ENCODE data around the gene ZBTB20.
"Not testable (repeated sequence)": the region's sequence is repeated elsewhere in the genome, so short reads cannot be mapped to it uniquely, and the experiment has no call there.

ZBTB20 gene

DNA sequence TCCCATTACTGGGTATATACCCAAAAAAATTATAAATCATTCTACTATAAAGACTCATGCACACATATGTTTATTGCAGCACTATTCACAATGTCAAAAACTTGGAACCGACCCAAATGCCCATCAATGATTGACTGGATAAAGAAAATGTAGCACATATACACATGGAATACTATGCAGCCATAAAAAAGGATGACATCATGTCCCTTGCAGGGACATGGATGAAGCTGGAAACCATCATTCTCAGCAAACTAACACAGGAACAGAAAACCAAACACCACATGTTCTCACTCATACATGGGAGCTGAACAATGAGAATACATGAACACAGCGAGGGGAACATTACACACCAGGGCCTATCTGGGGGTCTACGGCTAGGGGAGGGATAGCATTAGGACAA lies 467.3 kb downstream of the ZBTB20 start:
- H3K4me1 Mint-ChIP-seq; H3K36me3 Mint-ChIP-seq (ENCODE audit: insufficient read depth); H3K27me3 Mint-ChIP-seq; H3K27ac Mint-ChIP-seq (ENCODE audit: low read depth); H3K4me3 Mint-ChIP-seq; H3K9me3 Mint-ChIP-seq; ATAC-seq (replicated peaks; ENCODE audit: extremely low read depth, poor library complexity, severe bottlenecking); DNase-seq (ENCODE audit: low spot score in 2 of 2): not testable (repeated sequence)

DNA sequence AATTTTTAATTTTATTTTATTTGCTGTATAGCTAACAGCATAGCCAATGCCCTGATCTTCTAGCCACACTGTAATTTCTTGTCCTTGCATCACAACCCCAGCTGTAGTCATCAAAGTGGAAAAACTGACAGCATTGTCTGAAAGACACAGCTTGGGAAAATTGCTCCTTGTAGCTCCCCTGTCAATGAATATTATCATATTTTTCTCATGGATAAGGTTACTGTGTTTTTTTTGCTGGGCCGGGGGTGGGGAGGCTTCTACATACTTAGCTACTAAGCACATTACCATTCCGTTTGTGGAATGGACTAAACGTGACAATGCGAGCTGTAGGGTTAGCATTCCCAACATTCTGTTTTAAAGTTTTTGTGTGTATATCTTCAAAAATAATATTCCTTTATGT lies 472.0 kb downstream of the ZBTB20 start:
- Mint-ChIP-seq H3K9me3 (no peaks in the 10 kb centered on the region), H3K4me3 (no peak overlapping the region), H3K36me3 (ENCODE audit: insufficient read depth) (no peaks in the 10 kb centered on the region), H3K27ac (ENCODE audit: low read depth) (no peak overlapping the region), H3K4me1 (no peaks in the 10 kb centered on the region), H3K27me3 (no peaks in the 10 kb centered on the region)
- no peak for DNase-seq (ENCODE audit: low spot score in 2 of 2)
- ATAC-seq (replicated peaks; ENCODE audit: extremely low read depth, poor library complexity, severe bottlenecking): no peak

DNA sequence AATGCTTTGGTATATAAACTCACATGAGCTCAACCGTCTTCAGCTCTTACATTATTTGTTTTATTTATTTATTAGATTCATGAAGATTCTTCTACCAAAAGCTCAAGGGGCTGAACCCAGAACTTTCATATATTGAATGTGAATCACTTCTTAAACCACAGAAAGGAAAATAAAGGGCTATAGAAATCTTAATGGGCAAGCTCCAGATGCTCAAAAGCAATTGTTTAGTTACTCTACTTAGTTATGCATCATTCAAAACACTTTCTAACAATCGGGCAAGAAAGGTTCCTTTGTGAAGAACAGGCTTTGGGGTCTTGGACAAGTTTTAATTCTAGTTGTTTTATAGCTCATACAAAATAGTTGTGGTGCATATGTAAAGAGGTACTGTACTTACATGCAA lies 473.1 kb downstream of the ZBTB20 start:
- Mint-ChIP-seq H3K9me3 (no peaks in the 10 kb centered on the region), H3K36me3 (ENCODE audit: insufficient read depth) (no peaks in the 10 kb centered on the region), H3K4me3 (no peak overlapping the region), H3K27ac (ENCODE audit: low read depth) (no peak overlapping the region), H3K4me1 (no peaks in the 10 kb centered on the region), H3K27me3 (no peaks in the 10 kb centered on the region)
- no peak for ATAC-seq (replicated peaks; ENCODE audit: extremely low read depth, poor library complexity, severe bottlenecking)
- no peak for DNase-seq (ENCODE audit: low spot score in 2 of 2)

DNA sequence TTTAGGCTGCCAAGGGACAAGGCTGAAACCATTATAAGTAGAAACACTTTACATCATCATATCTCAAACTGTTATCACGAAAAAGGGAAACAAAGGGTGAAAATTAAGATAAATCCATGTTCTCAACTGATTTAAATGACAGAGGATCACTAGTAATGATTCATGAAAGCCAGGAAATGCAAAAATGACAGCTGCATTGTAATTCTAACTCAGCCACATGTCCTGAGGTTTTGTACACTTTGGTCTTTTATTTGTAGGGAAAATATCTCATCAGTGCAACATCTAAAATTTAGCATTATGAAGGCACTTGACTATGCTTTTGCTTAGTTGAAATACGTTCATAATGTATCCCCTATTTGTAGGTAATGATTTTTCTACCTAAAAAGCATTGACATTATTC lies 473.6 kb downstream of the ZBTB20 start:
- no peaks in the 10 kb centered on the region for H3K27me3 Mint-ChIP-seq
- H3K9me3 Mint-ChIP-seq: no peaks in the 10 kb centered on the region
- ATAC-seq (replicated peaks; ENCODE audit: extremely low read depth, poor library complexity, severe bottlenecking) (no peak), DNase-seq (ENCODE audit: low spot score in 2 of 2) (no peak)
- no peaks in the 10 kb centered on the region for H3K4me1 Mint-ChIP-seq
- no peak overlapping the region for H3K27ac Mint-ChIP-seq (ENCODE audit: low read depth)
- no peaks in the 10 kb centered on the region for H3K36me3 Mint-ChIP-seq (ENCODE audit: insufficient read depth)
- no peak overlapping the region for H3K4me3 Mint-ChIP-seq

DNA sequence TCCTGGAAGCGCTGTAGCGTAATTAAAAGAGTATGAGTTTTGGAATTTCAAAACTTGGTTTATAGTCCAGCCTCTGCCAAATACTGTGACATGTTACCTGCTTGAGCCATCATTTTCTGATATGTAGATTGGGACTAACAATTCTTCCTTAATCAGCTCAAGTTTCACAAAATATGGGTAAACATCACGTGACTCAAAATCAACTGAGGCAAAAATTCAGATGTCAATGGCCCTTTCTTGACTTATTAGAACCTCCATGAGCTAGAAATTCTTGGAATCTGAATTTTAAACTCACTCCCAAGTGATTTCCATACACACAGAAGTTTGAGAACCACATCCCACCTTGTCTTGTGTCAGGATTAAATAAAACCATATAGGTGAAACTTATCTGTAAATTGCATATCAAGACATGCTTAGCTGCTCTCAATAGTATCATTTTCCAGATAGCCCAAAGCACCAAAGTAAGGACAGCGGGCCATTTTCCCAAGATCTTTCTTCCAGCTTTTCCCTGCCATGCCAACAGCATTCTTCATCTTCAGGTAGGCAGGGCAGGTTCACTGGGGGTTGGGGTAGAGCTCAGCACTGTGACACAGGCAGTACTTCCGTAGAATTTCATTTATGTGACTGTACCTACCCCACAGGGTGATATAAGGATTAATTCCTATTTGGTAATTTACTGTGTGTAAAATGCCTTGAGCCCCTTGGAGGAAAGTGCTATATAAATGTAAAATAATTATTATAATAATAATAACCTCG lies 474.2 kb downstream of the ZBTB20 start:
- ATAC-seq (replicated peaks; ENCODE audit: extremely low read depth, poor library complexity, severe bottlenecking) (no peak), DNase-seq (ENCODE audit: low spot score in 2 of 2) (no peak)
- no peak overlapping the region for H3K4me3 Mint-ChIP-seq
- H3K36me3 Mint-ChIP-seq (ENCODE audit: insufficient read depth): no peaks in the 10 kb centered on the region
- no peaks in the 10 kb centered on the region for H3K9me3 Mint-ChIP-seq
- no peaks in the 10 kb centered on the region for H3K27me3 Mint-ChIP-seq
- H3K27ac Mint-ChIP-seq (ENCODE audit: low read depth): no peak overlapping the region
- H3K4me1 Mint-ChIP-seq: no peaks in the 10 kb centered on the region

DNA sequence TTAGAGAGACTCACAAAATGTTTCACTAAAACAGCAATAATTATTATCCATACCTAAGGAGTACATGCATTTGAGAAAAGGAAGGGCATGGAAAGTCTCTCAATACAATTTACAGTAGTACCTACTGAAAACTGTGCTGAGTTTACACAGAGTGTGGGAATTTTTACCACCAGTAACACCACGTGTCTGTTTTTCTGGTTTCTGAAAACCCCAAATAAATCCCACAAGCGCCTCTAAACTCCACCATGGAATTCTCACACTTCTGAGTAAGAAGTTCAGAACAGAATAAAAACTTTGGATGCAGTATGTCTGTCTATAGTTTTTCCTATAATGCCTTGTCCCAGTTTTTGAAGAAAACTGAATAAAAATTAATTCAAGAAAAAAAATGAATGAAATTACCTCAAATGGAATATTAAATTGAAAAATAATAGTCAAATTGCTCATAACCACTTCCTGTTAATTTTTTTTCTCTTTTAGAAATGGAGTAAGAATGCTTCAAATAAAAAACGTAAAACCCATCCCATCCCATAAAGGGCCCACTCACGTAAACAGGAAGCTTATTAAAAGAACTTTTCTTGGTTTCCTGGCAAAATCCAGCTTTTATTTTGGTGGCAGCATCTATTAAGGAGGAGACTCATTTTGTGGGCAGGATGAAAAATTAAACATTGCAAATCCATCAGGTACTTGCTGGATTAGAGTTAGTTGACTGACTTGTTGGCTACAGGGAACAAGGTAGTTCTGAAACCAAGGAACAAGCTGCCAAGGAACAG lies 475.2 kb downstream of the ZBTB20 start:
- H3K27ac Mint-ChIP-seq (ENCODE audit: low read depth): no peak overlapping the region
- ATAC-seq (replicated peaks; ENCODE audit: extremely low read depth, poor library complexity, severe bottlenecking): no peak

DNA sequence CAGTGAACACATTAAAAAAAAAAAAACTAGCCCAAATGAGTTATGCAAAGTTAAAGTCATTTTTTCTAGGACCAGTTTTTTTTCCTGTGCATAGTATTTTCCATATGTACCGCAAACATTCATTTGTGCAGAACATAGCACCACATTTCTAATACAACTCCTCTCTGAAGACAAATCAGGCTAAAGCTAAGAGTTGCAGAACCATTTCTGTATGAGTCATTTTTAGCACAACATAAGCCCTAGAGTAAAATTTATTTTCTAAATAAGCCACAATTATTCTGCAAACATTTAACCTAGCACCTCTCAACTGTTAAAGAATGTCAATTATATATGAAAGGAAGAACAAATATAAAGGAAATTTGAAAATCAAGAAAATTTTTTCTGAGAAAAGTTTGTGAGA lies 477.5 kb downstream of the ZBTB20 start:
- no peak for DNase-seq (ENCODE audit: low spot score in 2 of 2)
- ATAC-seq (replicated peaks; ENCODE audit: extremely low read depth, poor library complexity, severe bottlenecking): no peak
- H3K4me3 Mint-ChIP-seq: no peak overlapping the region
- no peaks in the 10 kb centered on the region for H3K9me3 Mint-ChIP-seq
- no peak overlapping the region for H3K27ac Mint-ChIP-seq (ENCODE audit: low read depth)
- no peaks in the 10 kb centered on the region for H3K36me3 Mint-ChIP-seq (ENCODE audit: insufficient read depth)
- H3K4me1 Mint-ChIP-seq: peaks cover 5% of the 10 kb centered on the region
- no peaks in the 10 kb centered on the region for H3K27me3 Mint-ChIP-seq

More for the DNA sequence above, 475.2 kb downstream of the ZBTB20 start:
- no peak for DNase-seq (ENCODE audit: low spot score in 2 of 2)
- no peaks in the 10 kb centered on the region for H3K4me1 Mint-ChIP-seq
- no peaks in the 10 kb centered on the region for H3K36me3 Mint-ChIP-seq (ENCODE audit: insufficient read depth)
- H3K27me3 Mint-ChIP-seq: no peaks in the 10 kb centered on the region
- H3K9me3 Mint-ChIP-seq: no peaks in the 10 kb centered on the region
- H3K4me3 Mint-ChIP-seq: no peak overlapping the region

DNA sequence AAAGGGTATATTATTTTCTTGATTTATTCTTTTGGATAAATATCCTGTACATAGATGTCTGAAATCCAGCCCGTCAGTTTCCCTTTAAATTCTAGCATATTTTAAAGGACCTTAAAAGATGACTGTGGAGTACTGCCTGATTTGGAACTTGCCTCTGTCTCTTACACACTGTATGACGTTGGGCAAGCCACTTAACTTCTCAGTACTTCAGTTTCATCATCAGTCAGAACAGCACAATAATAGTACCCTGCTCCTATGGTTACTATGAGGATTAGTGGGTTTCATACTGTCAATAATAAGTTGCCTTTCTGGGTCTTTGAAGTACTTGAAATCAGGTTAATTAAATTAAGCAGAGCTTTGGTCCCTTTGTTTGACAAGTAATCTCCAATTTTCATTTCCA lies 479.0 kb downstream of the ZBTB20 start:
- ATAC-seq (replicated peaks; ENCODE audit: extremely low read depth, poor library complexity, severe bottlenecking) (no peak), DNase-seq (ENCODE audit: low spot score in 2 of 2) (no peak)
- Mint-ChIP-seq H3K4me1 (peaks cover 5% of the 10 kb centered on the region), H3K36me3 (ENCODE audit: insufficient read depth) (no peaks in the 10 kb centered on the region), H3K27me3 (no peaks in the 10 kb centered on the region), H3K9me3 (no peaks in the 10 kb centered on the region), H3K4me3 (no peak overlapping the region), H3K27ac (ENCODE audit: low read depth) (no peak overlapping the region)

DNA sequence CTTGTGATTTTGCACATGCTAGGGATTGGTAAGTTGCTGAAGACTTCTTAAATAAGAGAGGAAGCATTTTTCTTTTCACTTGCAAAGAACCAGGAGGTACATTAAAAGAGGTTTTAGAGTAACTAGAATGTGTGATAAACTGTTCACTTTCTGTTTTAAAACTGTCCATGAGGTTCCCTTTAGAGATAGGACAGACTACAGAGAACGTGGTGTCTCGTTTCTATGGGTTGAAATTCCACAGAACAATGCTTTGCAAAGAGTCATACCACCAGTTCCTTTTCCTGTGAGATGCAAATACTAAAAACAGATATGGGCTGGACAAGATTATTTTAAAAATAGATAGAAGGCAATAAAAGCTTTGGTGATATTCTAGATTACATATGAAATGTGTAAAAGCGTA lies 480.5 kb downstream of the ZBTB20 start:
- no peak for ATAC-seq (replicated peaks; ENCODE audit: extremely low read depth, poor library complexity, severe bottlenecking)
- H3K36me3 Mint-ChIP-seq (ENCODE audit: insufficient read depth): no peaks in the 10 kb centered on the region
- no peaks in the 10 kb centered on the region for H3K9me3 Mint-ChIP-seq
- no peaks in the 10 kb centered on the region for H3K27me3 Mint-ChIP-seq
- DNase-seq (ENCODE audit: low spot score in 2 of 2): no peak
- H3K4me3 Mint-ChIP-seq: no peak overlapping the region
- H3K27ac Mint-ChIP-seq (ENCODE audit: low read depth): no peak overlapping the region
- peaks cover 5% of the 10 kb centered on the region for H3K4me1 Mint-ChIP-seq

DNA sequence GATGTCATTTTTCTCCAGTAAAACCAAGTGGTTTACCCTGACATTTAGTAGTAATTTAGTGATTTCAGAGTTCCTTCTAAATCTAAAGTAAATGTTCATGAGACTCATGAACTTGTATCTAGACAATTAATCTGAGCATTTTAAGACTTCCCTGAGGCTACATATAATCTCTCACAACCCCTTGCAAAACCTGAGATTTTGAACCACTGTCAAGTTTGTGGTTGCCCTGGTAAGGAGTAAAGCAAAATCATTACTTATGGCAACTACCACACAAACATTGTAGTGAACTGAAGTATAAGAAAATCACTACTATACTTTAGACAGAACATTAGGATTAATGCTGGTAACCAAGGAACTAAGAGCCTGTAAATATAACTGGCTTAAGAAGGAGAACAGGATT lies 483.1 kb downstream of the ZBTB20 start:
- Mint-ChIP-seq H3K4me1 (peaks cover 5% of the 10 kb centered on the region), H3K9me3 (no peaks in the 10 kb centered on the region), H3K27ac (ENCODE audit: low read depth) (no peak overlapping the region), H3K4me3 (no peak overlapping the region), H3K27me3 (no peaks in the 10 kb centered on the region), H3K36me3 (ENCODE audit: insufficient read depth) (peaks cover 2% of the 10 kb centered on the region)
- no peak for ATAC-seq (replicated peaks; ENCODE audit: extremely low read depth, poor library complexity, severe bottlenecking)
- no peak for DNase-seq (ENCODE audit: low spot score in 2 of 2)

DNA sequence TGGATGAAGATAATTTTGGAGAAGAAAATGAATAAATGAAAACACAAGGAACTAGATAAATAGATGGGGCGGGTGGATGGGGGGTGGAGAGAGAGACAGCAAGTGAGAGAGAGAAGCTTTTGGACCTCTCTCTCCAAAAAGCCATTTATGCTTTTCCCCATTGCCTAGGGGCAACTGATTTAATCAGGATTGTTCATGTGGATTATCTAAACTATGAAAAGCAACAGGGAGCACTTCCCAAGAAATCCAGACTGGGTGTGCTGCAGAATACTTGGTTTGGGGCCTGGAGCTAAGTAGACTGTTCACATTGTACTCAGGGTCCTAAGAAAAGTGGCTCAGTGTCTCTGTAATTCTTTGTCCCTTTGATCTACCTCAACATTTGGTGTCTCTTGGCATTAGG lies 486.3 kb downstream of the ZBTB20 start:
- H3K9me3 Mint-ChIP-seq: no peaks in the 10 kb centered on the region
- H3K4me1 Mint-ChIP-seq: peaks cover under 1% of the 10 kb centered on the region
- DNase-seq (ENCODE audit: low spot score in 2 of 2): no peak
- no peaks in the 10 kb centered on the region for H3K27me3 Mint-ChIP-seq
- peaks cover 2% of the 10 kb centered on the region for H3K36me3 Mint-ChIP-seq (ENCODE audit: insufficient read depth)
- no peak overlapping the region for H3K4me3 Mint-ChIP-seq
- H3K27ac Mint-ChIP-seq (ENCODE audit: low read depth): no peak overlapping the region
- ATAC-seq (replicated peaks; ENCODE audit: extremely low read depth, poor library complexity, severe bottlenecking): no peak

DNA sequence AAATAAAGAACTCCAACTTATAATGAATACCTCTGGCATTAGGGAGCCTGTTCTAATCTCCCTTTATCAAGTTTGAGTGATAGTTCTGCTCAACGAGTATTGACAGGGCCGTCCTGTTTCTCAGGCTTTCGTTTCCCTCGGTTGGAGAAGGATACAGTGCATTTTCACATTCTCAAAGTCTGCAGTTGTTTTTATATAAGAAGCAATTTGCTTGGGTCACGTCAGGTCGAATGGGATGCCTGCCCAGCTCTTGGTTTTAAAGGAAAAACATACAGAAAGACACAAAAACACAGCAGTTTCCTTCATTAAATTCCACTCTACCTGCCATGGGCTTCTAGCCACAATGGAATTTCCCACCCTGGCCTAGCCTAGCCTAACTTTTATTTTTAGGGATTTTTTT lies 487.0 kb downstream of the ZBTB20 start:
- Mint-ChIP-seq H3K4me3 (no peak overlapping the region), H3K36me3 (ENCODE audit: insufficient read depth) (peaks cover 2% of the 10 kb centered on the region), H3K27ac (ENCODE audit: low read depth) (no peak overlapping the region), H3K4me1 (no peaks in the 10 kb centered on the region), H3K9me3 (no peaks in the 10 kb centered on the region), H3K27me3 (no peaks in the 10 kb centered on the region)
- DNase-seq (ENCODE audit: low spot score in 2 of 2): no peak
- ATAC-seq (replicated peaks; ENCODE audit: extremely low read depth, poor library complexity, severe bottlenecking): no peak
